GM18867 (cell line): ENCODE data around the gene FBXO28.
"Not testable (repeated sequence)": the region's sequence is repeated elsewhere in the genome, so short reads cannot be mapped to it uniquely, and the experiment has no call there.

ENCODE experiments used
- ATAC-seq: cut with Tn5 transposase; IDR thresholded peaks from one replicate; pipeline ENCODE4 v1.9.1; 2021; ENCODE audit warnings: mild to moderate bottlenecking, moderate library complexity; ENCODE audit not compliant: unreplicated experiment

Gene FBXO28, protein sequence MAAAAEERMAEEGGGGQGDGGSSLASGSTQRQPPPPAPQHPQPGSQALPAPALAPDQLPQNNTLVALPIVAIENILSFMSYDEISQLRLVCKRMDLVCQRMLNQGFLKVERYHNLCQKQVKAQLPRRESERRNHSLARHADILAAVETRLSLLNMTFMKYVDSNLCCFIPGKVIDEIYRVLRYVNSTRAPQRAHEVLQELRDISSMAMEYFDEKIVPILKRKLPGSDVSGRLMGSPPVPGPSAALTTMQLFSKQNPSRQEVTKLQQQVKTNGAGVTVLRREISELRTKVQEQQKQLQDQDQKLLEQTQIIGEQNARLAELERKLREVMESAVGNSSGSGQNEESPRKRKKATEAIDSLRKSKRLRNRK

DNA sequence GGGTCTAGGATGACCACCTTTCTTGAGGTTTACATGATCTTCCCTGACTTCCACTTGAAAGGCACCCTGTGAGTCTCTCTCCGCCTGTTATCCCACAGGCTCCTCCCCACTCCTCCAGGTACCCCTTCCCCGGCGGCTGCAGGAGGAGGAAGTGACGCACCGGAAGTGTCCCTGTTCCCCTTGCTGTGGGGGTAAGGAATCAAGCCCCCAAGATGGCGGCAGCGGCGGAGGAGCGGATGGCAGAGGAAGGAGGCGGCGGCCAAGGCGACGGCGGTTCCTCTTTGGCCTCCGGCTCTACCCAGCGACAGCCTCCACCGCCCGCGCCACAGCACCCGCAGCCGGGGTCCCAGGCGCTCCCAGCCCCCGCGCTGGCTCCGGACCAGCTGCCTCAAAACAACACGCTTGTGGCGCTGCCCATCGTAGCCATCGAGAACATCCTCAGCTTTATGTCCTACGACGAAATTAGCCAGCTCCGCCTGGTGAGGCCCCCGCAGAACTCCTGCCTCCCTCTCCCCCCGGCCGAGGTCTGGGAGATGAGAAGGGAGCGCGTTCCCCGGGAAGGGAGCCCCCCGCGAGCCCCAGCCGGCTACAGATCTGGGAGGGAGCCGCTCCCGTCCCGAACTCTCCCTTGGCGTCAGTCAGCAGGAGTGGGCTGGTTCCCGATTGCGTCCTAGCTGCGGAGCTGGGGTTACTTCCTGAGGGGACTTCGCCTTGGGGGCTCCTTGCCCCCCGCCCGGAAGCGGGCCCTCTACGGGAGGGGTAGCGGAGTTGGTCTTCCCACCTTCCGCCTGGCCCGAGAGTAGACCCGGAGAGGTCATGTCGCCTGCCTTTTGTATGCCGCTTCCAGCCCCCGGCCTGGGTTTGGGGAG, at the start of gene FBXO28:
Gene FBXO28, plus strand, starts transcription at position 194 of the 869 bp plus-strand sequence. Its CDS starts 19 bp downstream, at position 213.
- peak; percentile 98 for ATAC-seq

DNA sequence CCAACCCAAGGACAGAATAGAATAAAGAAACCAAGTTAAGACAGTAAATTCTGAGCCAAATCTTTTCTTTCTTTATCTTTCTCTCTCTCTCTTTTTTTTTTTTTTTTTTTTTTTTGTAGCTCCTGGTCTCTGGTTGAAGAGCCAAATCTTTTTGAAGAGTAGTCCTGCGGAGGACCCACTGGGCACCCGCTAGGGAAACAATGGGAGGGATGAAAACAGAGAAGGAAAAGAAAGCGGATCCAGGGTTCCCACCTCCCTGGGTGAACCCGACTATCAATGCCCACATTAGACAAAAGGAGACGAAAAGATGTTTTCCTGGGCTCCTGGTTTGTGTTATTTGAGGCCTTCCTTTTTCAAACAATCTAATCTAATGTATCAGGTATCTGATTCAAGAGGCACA, 49.8 kb upstream of the FBXO28 start:
- ATAC-seq: no peak

DNA sequence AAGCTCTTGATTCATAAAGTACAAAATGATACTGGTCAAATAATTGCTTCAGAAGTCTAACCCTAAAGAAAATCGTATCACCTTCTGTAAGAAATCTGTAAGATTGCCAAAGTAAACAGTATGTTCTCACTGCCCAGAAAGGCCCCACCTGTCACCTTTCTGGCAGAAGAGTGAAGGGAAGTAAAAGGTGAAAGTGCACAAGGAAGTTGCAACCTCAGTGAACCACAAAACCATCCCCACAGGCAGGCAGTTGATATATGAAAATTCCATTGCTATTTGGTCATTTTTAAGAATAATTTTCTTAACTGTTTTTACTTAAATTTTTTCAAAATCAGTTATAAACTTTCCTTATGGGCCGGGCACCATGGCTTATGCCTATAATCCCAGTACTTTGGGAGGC, 48.5 kb upstream of the FBXO28 start:
- ATAC-seq: no peak

DNA sequence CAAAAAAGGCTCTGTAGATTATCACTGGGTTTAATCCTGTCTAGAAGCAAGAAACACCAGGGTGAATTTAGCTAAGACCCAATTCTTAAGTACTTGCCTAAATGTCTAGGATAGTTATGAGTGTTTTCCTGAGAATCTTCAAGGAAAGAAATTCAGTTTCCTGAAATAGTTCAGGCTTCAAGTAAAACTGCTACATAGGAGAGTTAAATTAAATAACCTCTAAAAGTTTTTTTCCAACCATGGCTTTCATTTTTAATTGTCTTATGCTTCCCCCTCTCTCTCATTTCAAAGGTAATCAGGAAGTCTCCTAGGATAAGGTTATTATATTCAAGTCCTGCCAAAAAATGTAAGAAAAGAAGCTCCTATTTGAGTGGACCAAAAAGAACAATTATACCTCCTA, 46.7 kb upstream of the FBXO28 start:
- no peak for ATAC-seq

DNA sequence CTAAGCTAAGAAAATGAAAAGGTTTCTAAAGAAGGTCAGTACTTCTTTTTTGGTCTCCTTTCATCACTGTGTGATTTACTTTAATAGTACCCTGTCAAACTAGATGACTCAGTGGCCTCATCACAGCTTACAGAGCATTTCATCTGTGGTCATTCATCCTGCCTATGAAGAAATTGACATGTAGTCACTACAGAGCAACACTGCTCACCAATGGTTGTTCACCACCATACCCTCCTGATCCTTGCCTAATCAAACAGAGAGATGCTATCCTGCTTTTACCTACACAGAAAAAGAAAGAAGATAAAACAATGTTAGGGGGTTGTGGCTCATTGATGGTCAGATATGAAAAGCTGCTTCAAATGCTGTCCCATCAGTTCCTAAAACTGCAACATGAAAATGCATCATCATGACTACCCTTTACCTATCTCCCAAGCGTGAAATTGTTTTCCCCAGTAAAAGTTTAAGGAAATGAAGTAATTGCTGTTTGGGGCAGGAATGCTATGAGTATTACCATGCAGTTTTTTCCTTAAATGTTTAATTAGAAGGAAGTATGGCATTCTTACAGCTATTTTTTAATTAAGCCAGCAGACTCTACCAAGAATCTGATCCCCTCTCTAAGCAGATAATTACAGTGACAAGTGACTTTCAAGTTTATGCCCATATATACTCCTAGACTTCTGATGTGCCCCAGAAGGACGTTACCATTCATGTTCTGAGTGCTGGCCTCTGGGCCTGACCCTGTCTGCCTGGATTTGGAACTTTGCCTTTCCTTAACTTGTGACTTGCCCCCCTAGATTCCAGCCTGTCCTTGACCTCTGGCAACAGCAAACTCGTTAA, 46.1 kb upstream of the FBXO28 start:
- no peak for ATAC-seq

DNA sequence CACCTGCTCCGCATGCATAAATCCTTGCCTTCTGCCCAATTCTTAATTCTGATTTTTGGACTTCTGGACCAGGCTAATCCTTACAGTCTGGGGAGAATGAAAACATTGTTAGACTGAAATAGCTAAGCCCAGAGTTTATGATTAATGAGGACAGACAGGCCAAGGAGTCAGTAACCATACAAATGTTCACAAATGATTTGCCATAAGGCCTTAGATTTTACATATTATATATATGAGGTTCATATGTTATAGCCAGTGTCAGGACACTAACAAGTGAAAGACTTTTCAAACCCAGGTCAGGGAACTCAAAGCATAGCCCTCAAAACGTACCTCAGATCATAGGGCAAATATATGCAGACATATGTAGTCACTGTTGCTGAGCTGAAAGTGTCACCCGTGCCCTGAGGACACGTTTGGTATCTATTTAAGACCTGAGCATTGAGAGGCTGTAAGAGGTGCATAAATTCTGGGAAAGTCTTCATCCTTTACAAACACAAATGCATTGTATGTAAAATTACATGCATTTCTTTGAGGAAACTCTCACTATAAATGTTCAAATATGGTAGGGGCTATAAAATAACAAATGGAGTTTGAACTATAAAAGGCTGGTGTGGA, 45.3 kb upstream of the FBXO28 start:
- ATAC-seq: no peak

DNA sequence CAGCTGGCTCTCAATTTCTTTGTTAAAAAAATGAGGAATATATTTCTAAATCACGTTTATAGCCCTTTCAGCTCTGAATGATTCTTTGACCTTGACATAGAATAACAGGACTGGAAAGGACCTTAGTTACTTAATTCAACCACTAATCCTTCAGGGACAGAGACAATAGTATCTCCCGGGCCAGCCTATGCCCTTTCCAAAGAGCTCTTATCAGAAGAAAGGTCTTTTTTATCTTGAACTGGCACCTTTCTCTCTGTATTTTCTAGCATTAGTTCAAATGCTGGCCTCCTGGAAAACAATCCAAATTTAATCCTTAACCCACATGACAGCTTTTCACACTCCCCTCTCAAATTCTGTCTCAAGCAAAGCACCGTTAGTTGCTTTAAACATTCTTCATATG, 44.8 kb upstream of the FBXO28 start:
- no peak for ATAC-seq

DNA sequence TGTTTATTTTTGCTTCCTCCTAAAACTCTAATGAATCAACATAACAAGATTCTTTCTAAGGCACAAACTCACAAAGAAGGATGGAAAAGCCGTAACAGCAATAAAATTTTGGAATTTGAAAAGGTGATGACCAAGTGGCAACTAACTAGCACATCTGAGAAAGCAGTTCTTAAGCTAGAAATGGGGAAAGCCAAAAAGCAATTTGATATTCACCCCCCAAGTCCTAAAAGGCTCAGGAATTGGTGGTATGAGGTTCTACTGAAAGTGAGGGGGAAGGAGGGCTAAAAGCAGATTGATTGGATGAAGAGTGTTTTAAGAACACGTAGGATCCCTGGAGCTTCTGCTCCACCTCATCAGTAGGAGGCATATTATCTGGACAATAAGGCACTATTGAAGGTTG, 43.4 kb upstream of the FBXO28 start:
- ATAC-seq: no peak

DNA sequence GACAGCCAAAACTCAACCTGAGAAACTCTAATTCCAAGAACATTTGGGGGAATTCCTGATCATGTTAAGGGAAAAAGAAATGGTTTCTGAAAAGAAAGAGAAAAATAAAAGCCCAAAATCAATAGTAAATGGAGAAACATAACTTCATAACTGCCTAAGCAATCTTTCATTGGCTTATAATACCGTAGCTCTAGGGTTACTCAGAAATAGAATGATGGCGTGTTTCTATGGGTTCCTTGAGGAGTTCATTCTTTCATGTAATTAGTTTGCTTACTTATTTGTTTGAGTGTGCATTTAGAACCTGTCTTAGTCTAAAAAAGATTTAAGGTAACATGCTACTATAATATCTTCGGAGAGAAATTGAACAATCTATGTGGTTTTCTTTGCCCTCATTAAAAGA, 37.5 kb upstream of the FBXO28 start:
- no peak for ATAC-seq

DNA sequence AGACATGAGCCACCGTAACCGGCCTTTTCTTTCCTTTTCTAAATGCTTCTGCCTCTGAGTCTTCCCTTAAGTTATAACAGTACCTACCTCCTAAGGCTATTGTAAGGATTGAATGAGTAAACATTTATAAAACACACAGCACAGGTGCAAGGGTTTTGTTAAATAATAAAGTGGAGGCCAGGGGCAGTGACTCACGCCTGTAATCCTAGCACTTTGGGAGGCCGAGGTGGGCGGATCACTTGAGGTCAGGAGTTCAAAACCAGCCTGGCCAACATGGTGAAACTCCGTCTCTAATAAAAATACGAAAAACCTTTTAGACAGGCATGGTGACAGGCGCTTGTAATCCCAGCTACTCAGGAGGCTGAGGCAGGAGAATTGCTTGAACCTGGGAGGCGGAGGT, 34.3 kb upstream of the FBXO28 start:
- ATAC-seq: not testable (repeated sequence)

DNA sequence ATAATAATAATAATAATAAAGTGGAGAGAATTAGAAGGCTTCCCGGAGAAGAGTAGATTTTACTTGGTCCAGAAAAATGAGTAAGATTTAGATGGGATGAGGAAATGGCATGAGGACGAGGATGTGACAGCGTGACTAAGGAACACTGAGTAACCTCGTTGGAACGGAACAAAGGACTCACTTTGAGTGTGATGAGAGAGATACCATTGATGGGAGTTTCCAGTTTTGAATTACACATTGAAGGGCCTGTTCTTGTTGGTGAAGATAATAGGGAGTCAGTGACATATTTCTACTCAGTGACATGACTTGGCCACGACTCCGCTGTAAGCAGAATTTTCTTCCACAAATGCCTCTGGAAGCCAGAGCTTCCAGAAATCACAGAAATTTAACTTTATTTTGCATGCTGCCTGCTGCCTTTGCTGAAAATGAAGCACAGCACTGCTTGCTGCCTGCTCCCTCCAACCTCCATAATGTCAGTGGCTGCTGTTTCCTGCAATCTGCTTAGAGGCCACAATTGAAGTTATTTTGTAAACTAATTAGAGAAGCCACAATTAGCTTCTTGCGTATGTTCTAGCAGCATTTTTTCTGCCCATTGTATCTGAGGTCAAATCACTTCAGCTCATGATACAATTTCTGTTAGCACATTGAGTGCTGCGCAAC, 33.7 kb upstream of the FBXO28 start:
- no peak for ATAC-seq

DNA sequence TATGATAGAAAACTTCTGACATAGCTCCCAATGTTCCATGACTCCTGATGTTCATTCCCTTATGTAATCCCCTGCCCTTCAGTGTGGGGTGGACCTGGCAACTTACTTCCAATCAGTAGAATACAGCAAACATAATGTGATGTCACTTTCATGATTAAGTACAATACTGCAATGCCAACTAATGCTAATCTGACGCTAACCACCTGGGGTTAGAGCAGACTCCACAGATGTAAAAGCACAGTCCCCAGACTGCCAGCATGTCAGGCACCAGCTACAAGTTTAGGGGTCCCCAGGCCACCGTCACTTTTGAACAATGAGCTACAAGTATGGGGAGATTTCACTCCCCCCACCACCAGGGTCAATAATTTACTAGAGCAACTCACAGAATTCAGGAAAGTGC, 32.3 kb upstream of the FBXO28 start:
- ATAC-seq: no peak

DNA sequence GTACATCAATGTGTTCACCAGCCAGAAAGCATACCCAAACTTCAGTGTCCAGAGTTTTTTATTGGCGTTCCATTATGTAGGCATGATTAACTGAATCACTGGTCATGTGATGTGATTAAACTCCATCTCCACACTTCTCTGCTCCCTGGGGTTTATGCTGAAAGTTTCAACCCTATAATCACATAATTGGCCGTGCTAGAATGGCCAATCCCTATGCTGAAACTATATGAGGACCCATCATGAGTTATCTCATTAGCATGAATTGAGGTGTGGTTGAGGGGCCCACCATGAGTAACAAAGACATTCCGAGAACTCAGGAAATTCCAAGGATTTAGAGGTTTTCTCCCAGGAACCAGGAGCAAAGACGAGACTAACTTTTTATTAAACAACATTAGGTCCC, 31.8 kb upstream of the FBXO28 start:
- ATAC-seq: no peak

DNA sequence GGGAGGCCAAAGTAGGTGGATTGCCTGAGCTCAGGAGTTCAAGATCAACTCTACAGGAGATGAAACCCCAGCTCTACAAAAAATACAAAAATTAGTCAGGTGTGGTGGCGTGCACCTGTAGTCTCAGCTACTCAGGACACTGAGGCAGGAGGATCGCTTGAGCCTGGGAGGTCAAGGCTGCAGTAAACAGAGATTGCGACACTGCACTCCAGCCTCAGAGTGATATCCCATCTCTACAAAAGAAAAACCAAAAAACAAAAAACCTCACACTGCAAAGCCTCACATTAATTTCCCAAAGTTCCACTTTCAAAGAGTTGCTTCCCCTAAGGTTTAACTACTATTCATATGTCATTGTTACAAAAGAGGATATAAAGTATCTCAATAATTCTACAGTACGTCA, 29.0 kb upstream of the FBXO28 start:
- ATAC-seq: no peak

DNA sequence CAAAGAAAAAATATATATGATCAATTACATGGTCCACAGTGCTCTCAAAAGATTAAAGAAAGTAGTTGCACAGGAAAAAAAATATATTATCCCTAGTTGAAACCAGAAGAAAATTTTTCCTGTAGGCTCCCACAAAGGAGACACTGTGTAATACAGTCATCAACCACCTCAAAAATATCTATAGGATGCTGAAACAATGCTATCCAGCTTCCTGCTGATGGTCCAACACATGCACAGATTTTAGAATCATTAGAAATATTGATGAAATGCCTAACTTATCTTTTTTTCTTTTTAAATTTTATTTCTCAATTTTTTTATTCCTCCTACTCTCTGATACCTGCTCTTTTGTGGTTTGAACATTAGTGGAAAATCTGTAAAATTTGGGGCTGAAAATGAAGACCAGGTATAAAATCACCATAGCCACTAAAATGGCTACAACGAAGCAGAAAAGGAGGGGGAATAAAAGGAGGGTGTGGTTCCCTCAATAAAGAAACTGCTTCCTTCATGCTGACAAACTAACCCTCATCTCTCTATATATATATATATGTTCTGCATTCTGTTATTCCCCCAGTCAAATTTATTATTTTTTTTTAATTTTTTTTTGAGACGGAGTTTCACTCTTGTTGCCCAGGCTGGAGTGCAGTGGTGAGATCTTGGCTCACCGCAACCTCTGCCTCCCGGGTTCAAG, 28.3 kb upstream of the FBXO28 start:
- no peak for ATAC-seq

DNA sequence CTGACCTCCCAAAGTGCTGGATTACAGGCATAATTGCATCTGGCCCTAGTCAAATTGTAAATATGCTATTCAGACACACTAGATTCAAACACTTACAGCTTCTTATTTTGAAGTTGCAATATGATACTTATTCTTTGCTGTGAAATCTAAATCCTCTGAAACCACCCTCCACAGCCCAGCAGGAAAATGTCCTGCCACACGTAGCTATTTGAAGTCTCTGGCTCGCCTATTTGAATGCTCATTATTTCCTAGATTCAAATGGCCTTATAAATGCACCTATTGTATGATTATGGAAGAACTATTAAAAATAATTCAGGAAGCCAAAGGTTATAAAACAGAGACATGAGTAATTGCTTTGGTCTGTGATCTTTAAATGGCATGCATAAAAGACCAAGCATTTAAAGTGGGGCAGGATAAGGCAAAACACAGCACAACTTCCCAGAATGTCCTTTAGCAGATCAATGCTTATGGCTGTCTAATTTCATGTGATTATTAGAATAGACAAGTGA, 26.6 kb upstream of the FBXO28 start:
- no peak for ATAC-seq

DNA sequence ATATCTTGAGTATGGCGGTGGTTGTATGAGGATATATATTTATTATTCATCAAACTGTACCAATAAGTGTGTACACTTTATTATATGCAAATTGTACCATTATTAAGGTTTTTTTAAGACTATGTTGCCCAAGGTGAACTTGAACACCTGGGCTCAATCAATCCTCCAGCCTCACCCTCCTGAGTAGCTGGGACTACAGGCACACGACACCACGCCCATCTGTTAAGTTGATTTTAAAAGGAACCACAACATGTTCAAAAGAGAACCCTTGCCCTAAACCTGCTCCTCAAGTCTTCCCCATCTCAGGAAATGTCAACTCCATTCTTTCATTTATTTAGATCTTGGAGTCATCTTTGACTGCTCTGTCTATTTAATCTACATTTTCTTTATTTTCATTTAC, 24.3 kb upstream of the FBXO28 start:
- ATAC-seq: no peak

DNA sequence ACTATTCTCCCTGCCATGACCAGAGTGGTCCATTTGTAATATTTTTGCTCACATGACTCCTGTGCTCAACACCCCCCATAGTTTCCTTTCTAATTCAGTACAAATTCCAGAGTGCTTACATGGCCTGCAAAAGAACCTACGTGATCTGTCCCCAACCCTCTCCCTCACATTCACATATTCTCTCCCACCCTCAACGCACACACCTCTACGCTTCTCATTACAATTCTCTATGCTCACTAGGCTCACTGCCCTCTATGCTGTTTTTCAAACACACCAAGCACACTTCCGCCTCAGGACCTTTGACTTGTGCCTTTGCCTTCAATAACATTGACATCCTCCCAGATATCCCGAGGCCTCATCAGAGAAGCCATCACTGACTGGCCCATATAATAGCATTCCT, 23.8 kb upstream of the FBXO28 start:
- ATAC-seq: no peak

DNA sequence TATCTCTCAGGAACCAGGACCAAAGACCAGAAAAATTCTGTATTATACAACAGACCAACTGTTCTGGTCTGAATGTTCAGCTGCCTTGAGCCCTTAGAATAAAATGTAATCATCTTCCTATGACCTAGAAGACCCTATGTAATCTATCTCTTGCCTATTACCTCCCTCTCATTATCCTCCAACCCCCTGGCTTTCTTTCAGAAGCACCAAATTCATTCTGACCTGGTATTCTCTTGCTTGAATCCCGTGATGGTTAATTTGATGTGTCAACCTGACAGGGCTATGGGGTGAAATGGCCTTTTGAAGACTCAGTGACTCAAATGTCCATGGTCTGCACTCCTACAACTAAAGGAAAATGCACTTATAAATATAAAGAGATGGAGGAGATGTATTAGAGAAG, 21.8 kb upstream of the FBXO28 start:
- ATAC-seq: no peak

DNA sequence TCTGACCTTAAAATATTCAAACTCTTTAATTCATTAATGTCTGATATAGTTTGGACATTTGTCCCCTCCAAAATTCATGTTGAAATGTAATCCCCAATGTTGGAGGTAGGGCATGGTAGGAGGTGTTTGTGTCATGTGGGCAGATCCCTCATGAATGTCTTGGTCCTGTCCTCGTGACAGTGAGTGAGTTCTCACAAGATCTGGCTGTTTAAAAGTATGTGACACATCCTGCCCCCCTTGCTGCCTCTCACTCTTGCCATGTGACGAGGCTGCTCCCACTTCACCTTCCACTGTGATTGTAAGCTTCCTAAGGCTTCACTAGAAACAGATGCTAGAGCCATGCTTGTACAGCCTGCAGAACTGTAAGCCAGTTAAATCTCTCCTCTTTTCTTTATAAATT, 21.3 kb upstream of the FBXO28 start:
- ATAC-seq: no peak
